ENCODE measurements around the gene MLXIP.

MLXIP gene

GRCh38 chr12:122050706-122051105, 27.9 kb upstream of the MLXIP start:
- Histone ChIP-seq H2AFZ (ENCODE audit: low read length) (no peak overlapping the region), H3K4me1 (ENCODE audit: low read length) (no peaks in the 10 kb centered on the region), H4K20me1 (ENCODE audit: insufficient read depth, low read length) (no peaks in the 10 kb centered on the region), H3K79me2 (ENCODE audit: low read length) (no peaks in the 10 kb centered on the region), H3K27ac (ENCODE audit: low read length) (no peak overlapping the region), H3F3A (ENCODE audit: insufficient read depth, low read length) (no peaks in the 10 kb centered on the region), H3K4me3 (ENCODE audit: low read length) (no peak overlapping the region), H3K9ac (ENCODE audit: low read length) (no peak overlapping the region), H3K36me3 (replicated peaks; ENCODE audit: insufficient read depth, low read length) (no peaks in the 10 kb centered on the region), H3K4me2 (ENCODE audit: low read depth, low read length) (no peak overlapping the region), H3K27me3 (replicated peaks; ENCODE audit: insufficient read depth, low read length) (no peaks in the 10 kb centered on the region), H3K9me2 (replicated peaks; ENCODE audit: insufficient read depth, low read length) (no peaks in the 10 kb centered on the region), H3K9me3 (replicated peaks; ENCODE audit: insufficient read depth, low read length) (no peaks in the 10 kb centered on the region)
- TF ChIP-seq EZH2 (optimal IDR thresholded peaks at IDR 0.05; ENCODE audit: low read depth, low read length) (no peak), CTCF (IDR thresholded peaks at IDR 0.05; ENCODE audit: low read length) (no peak), EZH2phosphoT487 (IDR thresholded peaks at IDR 0.05; ENCODE audit: low read length) (no peak)
- DNase-seq: no peak

GRCh38 chr12:122051231-122051876, 27.2 kb upstream of the MLXIP start:
- Histone ChIP-seq H3K27ac (ENCODE audit: low read length) (no peak overlapping the region), H3K79me2 (ENCODE audit: low read length) (no peaks in the 10 kb centered on the region), H3K27me3 (replicated peaks; ENCODE audit: insufficient read depth, low read length) (no peaks in the 10 kb centered on the region), H3K9me2 (replicated peaks; ENCODE audit: insufficient read depth, low read length) (no peaks in the 10 kb centered on the region), H3F3A (ENCODE audit: insufficient read depth, low read length) (no peaks in the 10 kb centered on the region), H3K4me3 (ENCODE audit: low read length) (no peak overlapping the region), H2AFZ (ENCODE audit: low read length) (no peak overlapping the region), H3K9ac (ENCODE audit: low read length) (no peak overlapping the region), H3K4me1 (ENCODE audit: low read length) (no peaks in the 10 kb centered on the region), H3K36me3 (replicated peaks; ENCODE audit: insufficient read depth, low read length) (no peaks in the 10 kb centered on the region), H3K4me2 (ENCODE audit: low read depth, low read length) (no peak overlapping the region), H4K20me1 (ENCODE audit: insufficient read depth, low read length) (no peaks in the 10 kb centered on the region), H3K9me3 (replicated peaks; ENCODE audit: insufficient read depth, low read length) (no peaks in the 10 kb centered on the region)
- DNase-seq: no peak
- TF ChIP-seq CTCF (IDR thresholded peaks at IDR 0.05; ENCODE audit: low read length): no peak
- TF ChIP-seq EZH2 (optimal IDR thresholded peaks at IDR 0.05; ENCODE audit: low read depth, low read length): no peak
- no peak for TF ChIP-seq EZH2phosphoT487 (IDR thresholded peaks at IDR 0.05; ENCODE audit: low read length)

- no peaks in the 10 kb centered on the region for H3F3A ChIP-seq (ENCODE audit: insufficient read depth, low read length)
- no peak for TF ChIP-seq EZH2phosphoT487 (IDR thresholded peaks at IDR 0.05; ENCODE audit: low read length)
- TF ChIP-seq EZH2 (optimal IDR thresholded peaks at IDR 0.05; ENCODE audit: low read depth, low read length): no peak
- TF ChIP-seq CTCF (IDR thresholded peaks at IDR 0.05; ENCODE audit: low read length): no peak
- H3K9ac ChIP-seq (ENCODE audit: low read length): no peak overlapping the region
- H3K27me3 ChIP-seq (replicated peaks; ENCODE audit: insufficient read depth, low read length): no peaks in the 10 kb centered on the region
- DNase-seq: no peak
- H3K27ac ChIP-seq (ENCODE audit: low read length): no peak overlapping the region
- H3K9me3 ChIP-seq (replicated peaks; ENCODE audit: insufficient read depth, low read length): no peaks in the 10 kb centered on the region
- no peaks in the 10 kb centered on the region for H3K4me1 ChIP-seq (ENCODE audit: low read length)
- no peak overlapping the region for H3K4me3 ChIP-seq (ENCODE audit: low read length)
- H3K4me2 ChIP-seq (ENCODE audit: low read depth, low read length): no peak overlapping the region
- no peaks in the 10 kb centered on the region for H4K20me1 ChIP-seq (ENCODE audit: insufficient read depth, low read length)
- no peak overlapping the region for H2AFZ ChIP-seq (ENCODE audit: low read length)
- H3K9me2 ChIP-seq (replicated peaks; ENCODE audit: insufficient read depth, low read length): no peaks in the 10 kb centered on the region
- H3K79me2 ChIP-seq (ENCODE audit: low read length): no peaks in the 10 kb centered on the region
- no peaks in the 10 kb centered on the region for H3K36me3 ChIP-seq (replicated peaks; ENCODE audit: insufficient read depth, low read length)
These were observed 26.3 kb upstream of the MLXIP start for GRCh38 chr12:122052285-122052684.

Data from MM.1S (cell line).